HT1080 (cell line): ENCODE results near the gene RNF14. TPM values are rescaled to one million over a fixed set of nuclear protein-coding genes. Genes with fewer than 3 reads are reported as not detected.
A peak's percentile ranks its signal among the peaks of the same experiment; 100 is the strongest.
"Not testable (repeated sequence)": the region's sequence is repeated elsewhere in the genome, so short reads cannot be mapped to it uniquely, and the experiment has no call there.

Experiments
- DNase-seq: peaks from one replicate; pipeline ENCODE4 v3.0.0-alpha.2; 2015; ENCODE audit warnings: low read depth
- total RNA-seq: library from RNA; depleted of rRNA; stranded (reverse); fragments of >200 nt; shearing (Covaris generic); gene quantifications from 2 replicates; pipeline ENCODE4 v1.2.3, GENCODE V29; 2014

The RNF14 gene
- total RNA-seq, 1 experiment from 2014 or later = 87.1 TPM

DNA sequence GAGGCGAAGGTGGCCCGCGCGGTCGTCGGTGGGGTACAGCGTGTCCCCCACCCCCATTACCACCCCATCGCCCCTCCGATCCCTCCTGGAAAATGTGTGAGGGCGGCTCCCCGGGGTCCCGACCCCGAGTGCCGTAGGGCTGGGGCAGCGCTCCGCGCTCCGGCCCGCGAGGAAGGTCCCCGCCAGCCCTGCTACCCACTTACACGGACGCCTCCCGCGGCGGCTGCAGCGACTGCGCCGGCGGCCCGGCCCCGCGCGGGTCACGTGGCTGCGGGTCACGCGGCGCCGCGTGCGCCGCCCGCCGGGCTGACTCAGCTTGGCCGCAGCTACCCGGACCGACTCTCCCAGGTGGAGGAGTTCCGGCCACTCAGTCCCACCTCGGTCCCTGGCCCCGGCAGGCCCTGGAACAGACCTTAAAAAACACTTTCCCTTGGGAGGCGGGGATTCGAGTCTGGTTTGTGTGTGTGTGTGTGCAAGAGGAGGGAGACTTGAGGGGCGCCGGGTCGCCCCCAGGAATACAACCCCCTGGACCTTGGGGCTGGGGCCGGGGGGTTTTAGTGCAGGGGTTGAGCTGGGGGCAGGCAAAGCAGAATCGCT, 44.0 kb downstream of the RNF14 start, which contains the start of gene GNPDA1:
TSS of gene GNPDA1 (minus strand) at position 236 of the 597 bp plus-strand sequence. CDS start 992 bp downstream, outside the sequence.
- peak; percentile 76 for DNase-seq

DNA sequence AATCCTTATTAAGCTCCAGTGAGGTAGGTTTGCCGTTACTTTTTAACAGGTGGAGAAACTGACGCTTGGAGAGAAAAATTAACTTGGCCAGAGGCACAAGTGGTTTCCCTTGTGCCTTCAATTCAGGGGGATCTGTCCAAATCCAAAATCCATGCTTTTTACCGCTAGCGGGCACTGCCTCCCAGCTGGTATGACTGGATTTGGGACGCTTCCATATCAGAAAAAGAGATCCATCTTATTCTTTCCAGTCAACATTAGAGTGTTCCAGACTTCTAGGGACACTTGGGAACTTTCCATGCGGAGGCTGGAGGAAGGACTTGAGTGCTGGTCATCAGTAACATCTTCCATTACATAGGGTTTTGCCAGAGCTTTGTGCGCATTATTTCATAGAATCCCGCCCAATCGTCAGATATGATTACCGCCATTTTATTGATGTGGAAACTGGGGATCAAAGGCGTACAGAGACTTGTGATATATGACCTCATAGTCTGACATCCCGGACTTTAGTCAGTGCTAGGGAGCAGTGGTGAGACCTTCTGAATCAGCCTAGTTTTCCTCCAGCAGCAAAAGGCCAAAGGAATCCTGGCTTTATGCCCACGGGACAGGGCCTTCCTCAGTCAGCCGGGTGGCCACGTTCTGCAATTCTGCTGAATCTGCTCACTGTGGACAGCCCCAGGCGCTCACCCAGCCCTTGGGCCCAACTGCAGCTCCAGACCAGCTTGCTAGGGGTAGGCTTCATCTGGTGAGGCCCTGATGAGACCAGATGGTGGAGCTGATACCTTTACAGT, 45.0 kb downstream of the RNF14 start:
- peak; percentile 55 for DNase-seq

DNA sequence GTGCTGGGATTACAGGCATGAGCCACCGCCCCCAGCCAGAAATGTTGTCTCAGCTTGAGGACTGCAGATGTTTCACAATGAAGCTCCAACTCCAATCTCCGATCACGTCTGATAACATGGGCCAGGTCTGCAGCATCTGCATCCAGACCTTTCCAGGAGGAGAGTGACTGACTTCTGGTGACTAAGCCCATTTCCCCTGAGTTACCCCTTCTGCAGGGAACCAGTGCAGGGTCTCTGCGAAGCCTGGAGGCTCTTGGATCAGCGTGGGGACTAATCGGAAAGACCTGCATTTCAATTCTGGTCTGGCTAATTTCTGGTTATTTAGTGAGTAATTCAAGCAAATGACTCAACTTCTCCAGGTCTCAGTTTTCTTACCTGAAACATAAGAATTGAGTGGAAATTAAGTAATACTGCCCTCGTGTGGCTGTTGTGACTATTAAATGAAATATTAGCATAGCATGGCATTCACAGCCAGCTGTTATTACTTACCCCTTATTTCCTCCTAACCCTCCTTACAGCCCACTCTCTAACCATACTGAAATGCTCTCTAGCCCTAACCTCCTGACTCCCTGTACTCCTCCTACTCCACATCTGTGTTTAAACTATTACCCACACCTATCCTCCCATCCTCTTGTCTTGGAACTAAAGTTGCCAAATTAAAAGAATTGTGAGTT, 46.1 kb downstream of the RNF14 start:
- peak; percentile 89 for DNase-seq

DNA sequence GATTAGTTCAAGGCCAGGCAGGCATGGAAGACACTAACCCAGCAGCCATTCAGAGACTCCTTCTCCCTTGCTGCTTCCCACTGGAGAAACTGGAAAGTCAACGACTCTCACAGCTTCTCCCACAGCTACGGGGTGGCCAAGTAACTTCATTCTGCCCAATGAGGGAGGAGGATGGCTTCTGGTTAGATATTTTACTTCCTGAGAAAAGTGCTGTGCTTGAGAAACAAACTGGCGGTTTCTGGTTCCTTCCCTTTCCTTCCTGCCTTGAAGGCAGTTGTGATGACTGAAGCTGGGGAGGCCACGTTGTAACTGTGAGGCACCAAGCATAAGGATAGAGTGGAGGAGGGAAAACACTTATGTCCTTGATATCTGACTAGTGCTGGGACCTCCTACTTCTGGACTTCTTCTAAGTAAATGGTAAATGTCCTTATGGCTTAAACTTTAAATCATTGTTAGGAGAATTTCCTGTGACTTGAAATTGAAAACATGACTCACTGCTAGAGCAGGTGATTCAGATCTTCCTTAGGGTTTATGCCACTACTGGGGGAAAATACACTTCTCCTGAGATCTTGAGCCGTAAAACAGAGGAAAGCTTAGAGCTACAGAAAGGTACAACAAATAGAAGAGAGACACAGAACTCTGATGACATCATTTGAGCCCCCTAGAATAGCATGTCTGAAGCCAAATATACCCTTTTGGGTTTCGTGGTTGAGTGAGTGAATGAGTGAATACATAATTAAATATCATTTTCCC, 47.1 kb downstream of the RNF14 start:
- peak; percentile 93 for DNase-seq

DNA sequence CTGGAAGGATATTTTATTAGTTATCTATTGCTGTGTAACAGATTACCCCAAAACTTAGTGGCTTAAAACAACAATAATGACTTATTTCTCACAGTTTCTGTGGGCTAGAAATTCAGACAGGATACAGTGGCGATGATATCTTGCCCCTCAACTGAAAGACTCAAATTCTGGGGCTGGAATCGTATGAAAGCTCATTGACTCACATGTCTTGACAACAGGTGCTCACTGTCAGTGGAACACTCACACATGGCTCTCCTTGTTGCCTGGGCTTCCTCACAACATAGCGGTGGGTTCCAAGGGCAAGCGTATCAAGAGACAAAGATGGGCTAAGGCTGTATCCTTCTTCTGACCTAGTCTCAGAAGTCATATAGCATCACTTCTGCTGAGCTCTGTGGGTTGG, 47.7 kb downstream of the RNF14 start:
- DNase-seq = no peak

DNA sequence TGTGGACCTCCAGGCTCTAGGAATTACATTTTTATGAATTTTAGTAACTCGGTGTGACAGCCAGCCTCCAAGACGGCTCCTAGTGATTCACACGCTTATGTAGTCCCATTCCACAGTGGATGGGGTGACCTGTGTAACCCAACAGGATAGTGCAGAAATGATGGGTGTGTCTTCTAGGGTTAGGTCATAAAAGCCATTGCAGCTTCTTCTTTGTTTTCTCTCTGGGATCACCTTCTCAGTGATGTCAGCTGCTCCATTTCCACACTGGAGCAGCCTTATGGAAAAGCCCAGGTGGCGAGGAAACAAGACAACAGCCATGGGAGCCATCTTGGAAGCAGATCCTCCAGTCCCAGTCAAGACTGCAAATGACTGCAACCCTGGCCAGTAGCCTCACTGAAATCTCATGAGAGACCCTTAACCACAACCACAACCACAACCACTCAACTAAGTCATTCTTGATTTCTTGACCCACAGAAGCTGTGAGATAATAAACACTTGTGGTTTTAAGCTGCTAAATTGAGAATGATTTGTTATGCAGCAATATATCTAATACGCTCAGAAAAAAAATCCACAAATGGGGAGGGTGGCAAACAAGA, 49.0 kb downstream of the RNF14 start:
- DNase-seq = peak; percentile 55

DNA sequence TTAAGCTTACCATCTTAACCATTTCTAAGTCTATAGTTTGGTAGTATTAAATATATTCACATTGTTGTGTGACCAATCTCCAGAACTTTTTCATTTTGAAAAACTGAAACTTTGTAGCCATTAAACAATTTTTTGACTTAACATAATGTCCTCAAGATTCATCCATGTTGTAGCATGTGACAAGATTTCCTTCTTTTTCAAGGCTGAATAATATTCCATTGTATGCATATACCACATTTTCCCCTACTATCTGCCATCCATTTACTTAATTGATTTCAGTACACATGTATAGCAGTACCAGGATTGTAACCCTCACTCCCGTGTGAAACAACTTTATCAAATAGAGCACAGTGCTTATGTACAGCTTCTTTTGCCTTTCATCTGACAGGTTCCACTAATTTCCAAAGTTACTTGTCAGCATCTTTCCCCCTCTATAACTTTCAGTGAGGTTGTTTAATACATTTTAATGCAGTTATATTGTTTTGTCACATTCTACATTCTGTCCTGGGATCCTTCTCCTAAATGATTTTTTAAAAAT, 51.3 kb downstream of the RNF14 start:
- no peak for DNase-seq

DNA sequence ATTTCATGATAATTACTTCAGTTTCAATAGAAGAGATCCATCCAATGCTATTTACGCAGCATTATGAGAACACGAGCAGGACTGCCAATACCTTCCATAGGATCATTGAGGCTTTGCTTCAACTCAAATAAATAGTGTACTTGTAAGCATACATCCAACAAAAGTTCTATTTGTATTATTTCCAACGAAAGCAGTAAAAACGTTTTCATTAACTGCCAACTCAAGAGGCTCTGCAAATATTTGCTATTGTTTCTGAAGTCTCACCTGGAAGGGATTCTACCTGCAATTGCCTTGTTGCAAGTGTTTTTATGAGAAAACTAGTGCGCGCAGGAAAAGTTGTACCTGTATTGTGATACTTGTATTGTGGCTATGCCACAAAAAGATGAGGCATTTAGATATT, 54.9 kb downstream of the RNF14 start:
- DNase-seq = no peak

DNA sequence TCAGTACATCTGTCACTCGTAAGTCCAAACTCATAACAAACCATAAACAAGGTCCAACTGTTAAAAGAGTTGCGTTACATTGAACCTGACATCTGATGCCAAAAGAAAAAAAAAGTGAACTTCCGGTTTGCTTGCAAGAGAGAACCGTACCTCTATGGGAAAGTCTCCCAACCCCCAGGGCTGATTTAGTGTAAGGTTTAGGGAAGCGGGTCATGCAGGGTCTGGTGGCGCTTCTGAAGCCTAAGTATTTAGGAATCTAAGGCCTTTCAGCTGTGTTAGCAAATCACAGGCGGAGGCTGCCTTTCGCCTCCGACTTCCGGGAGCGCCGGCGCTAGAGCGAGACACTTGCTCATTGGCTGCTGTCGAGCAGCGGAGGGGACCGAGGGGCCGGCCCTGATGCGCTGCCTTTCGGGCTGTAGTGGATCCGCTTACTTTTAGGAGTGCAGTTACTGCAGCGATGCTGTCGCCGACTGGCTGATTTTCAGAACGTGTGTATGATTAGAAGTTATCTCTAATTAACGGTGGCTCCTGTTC, 55.9 kb downstream of the RNF14 start:
- DNase-seq = peak; percentile 68

DNA sequence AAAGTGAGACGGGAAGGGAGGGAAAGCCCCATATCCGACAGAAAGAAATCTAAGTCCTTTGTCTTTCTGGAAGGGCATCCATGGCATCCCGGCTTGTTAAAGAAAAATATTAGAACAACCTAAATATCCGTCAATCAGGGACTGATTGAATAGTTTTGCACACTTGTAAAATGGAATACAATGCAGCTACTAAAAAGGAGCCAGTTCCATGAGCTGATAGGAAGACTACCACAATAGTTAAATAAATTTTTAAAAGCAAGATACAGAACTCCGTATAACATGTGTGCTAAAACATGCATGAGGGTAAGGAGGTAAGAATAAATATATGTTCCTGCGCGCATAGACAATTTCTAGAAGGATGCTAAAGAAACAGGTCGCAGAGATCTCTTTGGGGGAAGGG, 56.7 kb downstream of the RNF14 start:
- no peak for DNase-seq

DNA sequence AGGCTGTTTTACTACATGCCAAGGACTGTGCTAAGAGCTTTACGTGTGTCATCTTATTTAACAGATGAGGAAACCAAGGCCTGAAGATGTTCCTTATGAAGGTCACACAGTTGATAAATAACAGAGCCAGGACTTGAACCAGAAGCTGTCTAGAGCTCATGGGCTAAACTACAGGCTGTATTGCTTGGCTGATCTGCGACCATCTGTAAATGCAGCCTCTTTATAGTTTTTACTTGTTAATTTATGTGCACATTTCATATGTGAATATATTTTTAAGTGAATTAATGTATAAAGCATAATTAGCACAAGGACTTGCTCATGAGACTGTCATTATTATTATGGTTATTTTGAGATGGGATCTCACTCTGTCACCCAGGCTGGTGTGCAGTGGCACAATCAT, 63.2 kb downstream of the RNF14 start:
- no peak for DNase-seq

DNA sequence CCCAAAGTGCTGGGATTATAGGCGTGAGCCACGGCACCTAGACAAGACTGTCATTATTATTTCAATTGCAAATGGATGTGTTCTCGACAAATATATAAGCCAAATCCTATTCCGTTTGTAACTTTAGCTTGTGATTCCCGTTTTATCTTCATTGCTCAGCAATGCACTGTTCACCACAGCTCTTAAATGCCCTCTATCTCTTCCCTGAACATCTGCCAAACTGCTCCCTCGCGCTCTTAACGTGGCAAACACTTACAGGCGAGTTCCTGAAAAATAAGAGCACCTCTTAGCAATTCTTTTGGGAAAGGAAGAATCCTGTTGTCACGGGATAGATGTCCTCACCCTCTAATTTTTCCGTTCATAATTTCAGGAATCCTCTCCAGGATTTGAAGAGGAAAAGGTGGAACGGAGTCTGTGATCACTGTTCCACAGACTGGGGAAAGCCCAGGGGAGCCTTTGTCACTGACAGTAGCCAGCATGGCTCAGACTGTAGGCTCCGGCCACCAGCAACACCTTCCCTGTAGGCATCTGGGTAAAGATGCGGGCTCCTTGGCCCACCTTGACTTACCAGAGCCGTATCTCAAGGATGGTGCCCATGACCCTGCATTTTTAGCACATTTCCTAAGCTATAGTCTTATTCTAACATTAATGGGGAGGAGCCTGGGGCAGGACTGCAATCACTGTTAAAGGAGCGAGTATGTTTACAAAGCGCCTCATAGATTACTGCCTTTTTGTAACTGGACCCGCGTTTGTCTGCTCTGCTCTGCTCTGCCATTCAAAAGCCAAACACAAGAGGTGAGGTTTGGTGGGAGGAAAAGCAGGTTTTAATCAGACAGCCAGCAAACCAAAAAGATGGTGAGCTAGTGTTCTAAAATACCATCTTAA, 64.1 kb downstream of the RNF14 start:
- no peak for DNase-seq

DNA sequence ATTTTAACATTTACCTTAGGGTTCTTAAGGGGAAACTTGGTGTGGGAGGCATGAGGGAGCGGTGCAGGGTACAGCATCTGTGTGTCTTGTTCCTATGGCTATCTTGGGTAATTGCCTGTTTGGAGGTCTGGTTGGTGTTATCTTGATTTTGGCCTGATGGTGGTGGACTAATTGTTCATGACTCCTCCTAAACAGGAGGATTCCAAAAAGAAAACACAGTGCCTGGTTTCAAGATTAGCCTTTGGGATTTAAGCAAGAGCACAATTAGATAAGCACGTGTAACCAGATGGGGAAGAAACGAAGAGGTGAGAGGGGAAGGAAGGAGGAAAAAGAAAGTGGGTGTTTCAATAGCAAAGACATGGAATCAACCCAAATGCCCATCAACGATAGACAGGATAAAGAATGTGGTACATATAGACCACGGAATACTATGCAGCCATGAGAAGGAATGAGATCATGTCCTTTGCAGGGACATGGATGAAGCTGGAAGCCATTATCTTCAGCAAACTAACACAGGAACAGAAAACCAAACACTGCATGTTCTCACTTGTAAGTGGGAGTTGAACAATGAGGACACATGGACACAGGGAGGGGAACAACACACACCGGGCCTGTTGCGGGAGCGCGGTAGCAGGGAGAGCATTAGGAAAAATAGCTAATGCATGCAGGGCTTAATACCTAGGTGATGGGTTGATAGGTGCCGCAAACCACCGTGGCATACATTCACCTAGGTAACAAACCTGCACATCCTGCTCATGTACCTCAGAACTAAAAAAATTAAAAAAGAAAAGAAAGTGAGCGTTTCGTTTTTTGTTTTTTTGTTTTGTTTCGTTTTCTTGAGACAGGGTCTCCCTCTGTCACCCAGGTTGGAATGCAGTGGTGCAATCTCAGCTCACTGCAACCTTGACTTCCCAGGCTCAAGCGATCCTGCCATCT, 65.0 kb downstream of the RNF14 start:
- DNase-seq = not testable (repeated sequence)

DNA sequence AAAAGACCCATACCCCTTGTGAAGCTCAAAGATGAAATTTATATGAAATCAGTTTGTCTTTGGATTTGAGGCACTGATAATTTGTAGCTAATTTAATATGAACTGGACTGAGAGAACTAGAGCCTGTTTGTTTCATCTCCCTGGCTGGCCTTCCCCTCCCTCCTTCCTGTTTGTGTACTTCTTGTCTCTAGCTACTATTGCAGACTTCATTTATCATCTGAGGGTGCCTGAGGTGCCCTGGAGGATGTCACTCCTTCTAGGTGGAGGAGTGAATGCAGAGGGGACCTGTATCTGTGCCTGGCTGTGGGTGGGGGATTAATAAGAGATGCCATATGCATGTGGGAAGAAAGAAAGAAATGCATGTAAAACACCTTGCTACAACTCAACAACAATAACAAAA, 66.1 kb downstream of the RNF14 start:
- no peak for DNase-seq

DNA sequence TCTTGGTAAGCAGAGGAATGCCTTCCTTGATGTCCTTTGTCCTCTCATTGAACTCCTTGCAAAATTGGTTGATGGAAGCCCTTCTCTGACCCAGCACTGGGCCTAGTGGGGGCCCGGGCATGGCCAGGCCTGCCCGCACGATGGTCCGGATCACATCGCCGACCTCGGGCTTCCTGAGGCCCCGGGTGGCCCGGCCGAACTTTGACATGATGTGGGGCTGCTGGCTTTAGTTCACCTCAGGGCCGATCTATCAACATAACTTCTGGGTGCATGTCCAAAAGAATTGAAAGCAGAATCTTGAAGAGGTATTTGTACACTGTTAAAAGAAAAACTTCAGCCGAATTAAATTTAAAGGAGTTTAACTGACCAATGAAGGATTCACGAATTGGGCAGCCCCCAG, 68.0 kb downstream of the RNF14 start:
- DNase-seq = no peak

DNA sequence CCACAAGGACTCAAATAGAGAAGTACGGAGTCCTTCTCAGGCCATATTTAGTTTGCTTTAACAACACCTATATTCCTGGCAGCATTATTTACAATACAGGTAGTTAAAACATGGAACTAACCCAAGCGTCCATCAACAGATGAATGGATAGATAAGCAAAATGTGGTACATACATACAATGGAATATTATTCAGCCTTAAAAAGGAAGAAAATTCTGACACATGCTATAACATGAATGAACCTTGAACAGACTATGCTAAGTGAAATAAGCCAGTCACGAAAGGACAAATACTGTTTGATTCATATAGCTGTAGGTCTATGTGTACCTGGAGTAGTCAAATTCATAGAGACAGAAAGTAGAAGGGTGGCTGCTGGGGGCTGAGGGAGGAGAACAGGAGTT, 68.7 kb downstream of the RNF14 start:
- not testable (repeated sequence) for DNase-seq

DNA sequence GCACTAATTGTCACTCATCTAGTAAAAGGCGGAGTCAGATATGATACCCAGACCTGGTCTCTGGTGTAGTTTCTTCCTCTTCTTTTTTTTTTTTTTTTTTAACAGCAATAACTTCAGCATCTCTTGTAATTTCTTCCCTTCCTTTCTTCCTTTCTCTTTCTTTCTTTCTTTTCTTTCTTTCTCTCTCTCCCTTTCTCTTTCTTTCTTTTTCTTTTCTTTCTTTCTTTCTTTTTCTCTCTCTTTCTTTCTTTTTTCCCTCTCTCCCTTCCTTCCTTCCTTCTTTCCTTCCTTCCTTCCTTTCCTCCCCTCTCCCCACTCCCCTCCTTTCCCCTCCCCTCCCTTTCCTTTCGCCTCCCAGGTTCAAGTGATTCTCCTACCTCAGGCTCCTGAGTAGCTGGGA, 69.8 kb downstream of the RNF14 start:
- DNase-seq = no peak
